Astrocyte (in vitro differentiated cells and primary cell): ENCODE results near the gene TMEM267.

Experiments used
- CTCF ChIP-seq: IDR thresholded peaks from 2 replicates; pipeline ENCODE4 v1.5.1; 2011; ENCODE audit warnings: low read depth, mild to moderate bottlenecking, inconsistent platforms, low read length, moderate library complexity; ENCODE audit not compliant: insufficient read depth
- EZH2 ChIP-seq: IDR thresholded peaks from 2 replicates; pipeline ENCODE4 v1.6.1; 2012; ENCODE audit warnings: mild to moderate bottlenecking, low read length, inconsistent platforms; ENCODE audit not compliant: insufficient read depth

DNA sequence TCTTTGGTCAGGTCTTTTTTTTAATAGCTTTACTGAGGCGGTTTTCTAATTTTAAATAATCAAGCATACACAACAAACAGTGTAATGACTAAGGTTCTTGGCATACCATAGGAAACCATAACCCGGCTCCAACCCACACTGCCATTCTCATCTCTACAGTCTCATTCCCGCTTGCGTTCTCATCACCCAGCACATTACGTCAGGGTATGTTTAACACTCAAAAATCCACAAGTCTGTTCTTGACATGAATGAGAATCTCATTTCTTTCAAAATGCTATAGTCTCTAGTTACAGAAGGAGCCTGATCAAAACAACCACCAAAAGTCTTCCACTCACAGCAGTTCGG, 30.8 kb upstream of the TMEM267 start:
- TF ChIP-seq CTCF (no peak), EZH2 (no peak)
